Measurements from ENCODE around the gene SKOR2.
A peak's percentile ranks its signal among the peaks of the same experiment; 100 is the strongest.
"Not testable (repeated sequence)": the region's sequence is repeated elsewhere in the genome, so short reads cannot be mapped to it uniquely, and the experiment has no call there.

SKOR2 gene

DNA sequence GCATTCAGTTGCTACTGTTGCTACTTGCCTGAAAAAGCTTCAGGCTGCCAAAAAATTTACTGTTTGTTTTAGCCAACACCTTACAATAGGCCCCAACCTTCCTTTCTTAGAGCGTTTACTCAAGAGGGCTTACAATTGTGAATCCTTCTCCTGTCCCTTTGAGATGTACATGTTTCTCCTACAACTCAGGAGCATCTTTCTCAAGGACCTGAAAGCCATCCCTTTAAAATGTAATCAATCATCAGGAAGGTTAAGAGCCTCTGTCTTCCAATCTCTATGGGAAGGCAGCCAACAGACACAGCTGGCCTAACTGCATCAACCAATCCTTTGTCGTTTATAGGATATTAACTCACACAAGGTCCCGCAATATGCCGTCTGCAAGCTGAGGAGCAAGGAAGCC lies 71.9 kb downstream of the SKOR2 start:
- no peak overlapping the region for H3K4me3 ChIP-seq (ENCODE audit: low read depth in 1 of 2, low read length in 2 of 2)
- H3K4me1 ChIP-seq (ENCODE audit: control insufficient read depth in 1 of 2, insufficient read depth in 2 of 2, low read length in 2 of 2), result peaks cover 7 to 12% of the 10 kb centered on the region in 2 donors
- no peaks in the 10 kb centered on the region for H3K9me3 ChIP-seq (ENCODE audit: control insufficient read depth in 1 of 2, low read length in 2 of 2)
- no peaks in the 10 kb centered on the region for H3K36me3 ChIP-seq (ENCODE audit: control insufficient read depth in 1 of 2, insufficient read depth in 2 of 2, low read length in 2 of 2)
- no peak overlapping the region for H3K27ac ChIP-seq (ENCODE audit: low read length)
- no peaks in the 10 kb centered on the region for H3K27me3 ChIP-seq (ENCODE audit: low read depth, low read length)

DNA sequence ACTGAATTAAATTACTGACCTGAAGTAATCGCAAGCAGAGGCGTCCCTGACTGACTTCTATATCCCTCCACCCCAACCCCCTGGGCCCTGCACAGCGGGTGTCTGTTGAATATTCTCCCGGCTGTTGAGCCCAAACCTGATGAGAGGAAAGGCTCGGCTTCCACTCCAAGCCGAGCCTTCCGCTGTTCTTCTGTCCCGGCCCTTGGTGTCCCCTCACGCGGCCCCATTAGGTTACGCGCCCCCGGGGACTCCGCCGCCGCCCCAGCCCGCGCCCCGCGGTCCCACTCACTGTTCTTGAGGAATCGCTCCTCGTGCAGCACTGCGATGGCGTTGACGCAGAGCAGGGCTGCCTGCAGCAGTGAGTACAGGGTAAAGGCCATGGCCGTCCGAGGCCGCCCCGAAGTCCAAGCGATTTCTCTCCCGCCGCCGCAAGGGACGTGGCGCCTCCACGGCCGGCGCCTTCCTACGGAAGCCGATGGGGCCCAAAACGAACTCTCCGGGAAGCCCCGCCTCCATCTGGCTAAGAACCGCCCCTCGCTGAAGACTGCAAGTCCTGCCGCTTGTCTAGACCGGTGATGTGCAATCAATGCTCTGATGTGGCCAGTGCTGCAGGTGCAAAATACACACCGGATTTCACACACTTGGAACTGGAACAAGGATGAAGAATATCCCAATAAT lies 75.4 kb downstream of the SKOR2 start, which contains the start of gene IER3IP1:
TSS of gene IER3IP1 (minus strand) at position 467 of the 678 bp plus-strand sequence. CDS start at position 380, 87 bp downstream.
- Histone ChIP-seq H3K27me3 (ENCODE audit: low read depth, low read length) (no peaks in the 10 kb centered on the region), H3K9me3 (ENCODE audit: control insufficient read depth in 1 of 2, low read length in 2 of 2) (no peaks in the 10 kb centered on the region), H3K4me1 (ENCODE audit: control insufficient read depth in 1 of 2, insufficient read depth in 2 of 2, low read length in 2 of 2) (peaks cover 7 to 28% of the 10 kb centered on the region in 2 donors), H3K27ac (ENCODE audit: low read length) (peak within 1 kb of the TSS; percentile 60), H3K36me3 (ENCODE audit: control insufficient read depth in 1 of 2, insufficient read depth in 2 of 2, low read length in 2 of 2) (no peaks in the 10 kb centered on the region), H3K4me3 (ENCODE audit: low read depth in 1 of 2, low read length in 2 of 2) (peak within 1 kb of the TSS; percentile 86 to 93)

DNA sequence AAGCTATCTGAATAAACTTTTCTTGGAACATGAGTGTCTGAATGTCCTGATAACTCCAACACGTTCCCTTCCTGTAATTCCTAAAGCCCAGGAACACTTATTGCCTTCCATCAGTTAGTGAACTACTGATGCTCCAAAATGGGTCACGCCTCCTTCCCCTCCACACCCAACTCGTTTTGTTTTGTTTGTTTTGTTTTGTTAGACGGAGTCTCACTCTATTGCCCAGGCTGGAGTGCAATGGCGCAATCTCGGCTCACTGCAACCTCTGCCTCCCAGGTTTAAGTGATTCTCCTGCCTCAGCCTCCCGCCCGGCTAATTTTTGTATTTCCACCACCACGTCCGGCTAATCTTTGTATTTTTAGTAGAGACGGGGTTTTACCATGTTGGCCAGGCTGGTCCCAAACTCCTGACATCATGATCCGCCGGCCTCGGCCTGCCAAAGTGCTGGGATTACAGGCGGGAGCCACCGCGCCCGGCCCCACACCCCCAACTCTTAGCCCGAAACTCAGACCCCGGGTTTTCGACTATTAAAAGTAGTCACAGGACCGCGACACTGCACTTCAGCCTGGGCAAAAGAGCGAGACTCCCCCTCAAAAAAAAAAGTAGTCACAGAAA lies 76.1 kb downstream of the SKOR2 start:
- Histone ChIP-seq H3K27ac (ENCODE audit: low read length) (peak overlapping the region; percentile 60), H3K9me3 (ENCODE audit: control insufficient read depth in 1 of 2, low read length in 2 of 2) (no peaks in the 10 kb centered on the region), H3K36me3 (ENCODE audit: control insufficient read depth in 1 of 2, insufficient read depth in 2 of 2, low read length in 2 of 2) (no peaks in the 10 kb centered on the region), H3K27me3 (ENCODE audit: low read depth, low read length) (no peaks in the 10 kb centered on the region), H3K4me3 (ENCODE audit: low read depth in 1 of 2, low read length in 2 of 2) (peak overlapping the region; percentile 86 to 93), H3K4me1 (ENCODE audit: control insufficient read depth in 1 of 2, insufficient read depth in 2 of 2, low read length in 2 of 2) (peaks cover 7 to 28% of the 10 kb centered on the region in 2 donors)

DNA sequence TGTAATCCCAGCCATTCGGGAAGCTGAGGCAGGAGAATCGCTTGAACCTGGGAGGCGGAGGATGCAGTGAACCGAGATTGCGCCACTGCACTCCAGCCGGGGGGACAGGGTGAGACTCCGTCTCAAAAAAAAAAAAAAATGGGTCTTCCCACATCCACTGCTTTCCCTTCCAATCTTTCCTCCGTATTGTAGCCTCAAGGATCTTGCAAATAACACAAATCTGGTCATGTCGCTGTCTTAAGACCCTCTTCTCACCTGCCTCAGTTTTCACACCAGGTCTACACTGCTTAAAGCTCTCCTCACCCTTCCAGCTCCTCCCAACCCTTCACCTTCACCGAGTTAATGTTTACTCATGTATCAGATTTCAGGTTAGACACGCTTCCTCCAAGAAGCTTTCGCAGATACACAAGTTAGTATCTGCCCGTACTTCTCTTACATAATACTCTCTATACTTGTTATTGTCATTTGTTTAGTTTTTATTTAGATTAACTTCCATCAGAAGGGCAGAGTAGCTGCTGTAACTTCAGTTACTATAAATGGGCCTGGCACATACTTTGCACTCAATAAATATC lies 76.8 kb downstream of the SKOR2 start:
- Histone ChIP-seq H3K4me1 (ENCODE audit: control insufficient read depth in 1 of 2, insufficient read depth in 2 of 2, low read length in 2 of 2) (peaks cover 7 to 28% of the 10 kb centered on the region in 2 donors), H3K27ac (ENCODE audit: low read length) (peak overlapping the region; percentile 39), H3K9me3 (ENCODE audit: control insufficient read depth in 1 of 2, low read length in 2 of 2) (no peaks in the 10 kb centered on the region), H3K4me3 (ENCODE audit: low read depth in 1 of 2, low read length in 2 of 2) (peak overlapping the region; percentile 86 to 93), H3K36me3 (ENCODE audit: control insufficient read depth in 1 of 2, insufficient read depth in 2 of 2, low read length in 2 of 2) (no peaks in the 10 kb centered on the region), H3K27me3 (ENCODE audit: low read depth, low read length) (no peaks in the 10 kb centered on the region)

DNA sequence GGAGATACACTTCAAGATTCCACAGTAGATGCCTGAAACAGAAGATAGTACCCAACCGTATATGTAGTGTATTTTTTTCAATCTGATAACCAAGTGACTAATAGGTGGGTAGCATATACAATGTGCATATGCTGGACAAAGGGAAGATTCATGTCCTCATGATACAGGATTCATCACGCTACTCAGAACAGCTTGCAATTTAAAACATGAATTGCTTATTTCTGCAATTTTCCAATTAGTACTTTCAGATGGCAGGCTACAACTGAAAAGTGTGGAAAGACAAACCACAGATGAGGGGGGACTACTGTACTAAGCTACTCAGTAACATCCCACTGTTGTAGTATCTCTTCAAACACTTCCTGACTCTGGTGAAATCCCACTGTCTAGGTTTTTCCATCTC lies 79.0 kb downstream of the SKOR2 start:
- no peaks in the 10 kb centered on the region for H3K36me3 ChIP-seq (ENCODE audit: control insufficient read depth in 1 of 2, insufficient read depth in 2 of 2, low read length in 2 of 2)
- H3K27me3 ChIP-seq (ENCODE audit: low read depth, low read length), result no peaks in the 10 kb centered on the region
- no peak overlapping the region for H3K27ac ChIP-seq (ENCODE audit: low read length)
- peaks cover 7 to 28% of the 10 kb centered on the region in 2 donors for H3K4me1 ChIP-seq (ENCODE audit: control insufficient read depth in 1 of 2, insufficient read depth in 2 of 2, low read length in 2 of 2)
- no peak overlapping the region for H3K4me3 ChIP-seq (ENCODE audit: low read depth in 1 of 2, low read length in 2 of 2)
- H3K9me3 ChIP-seq (ENCODE audit: control insufficient read depth in 1 of 2, low read length in 2 of 2), result no peaks in the 10 kb centered on the region

DNA sequence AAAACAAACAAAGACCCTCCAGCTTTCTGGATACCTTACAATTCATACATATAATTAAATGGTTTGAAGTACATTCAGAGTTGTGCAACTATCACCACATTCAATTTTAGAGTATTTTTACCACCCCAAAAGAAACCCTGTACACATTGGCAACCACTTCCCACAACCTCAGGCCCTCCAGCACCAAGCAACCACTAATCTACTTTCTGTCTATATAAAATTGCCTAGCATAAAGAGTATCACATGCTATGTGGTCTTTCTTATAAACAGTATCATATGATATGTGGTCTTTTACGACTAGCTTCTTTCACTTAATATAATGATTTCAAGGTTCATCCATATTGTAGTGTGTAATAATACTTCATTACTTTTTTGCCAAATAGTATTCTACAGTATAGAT lies 82.5 kb downstream of the SKOR2 start:
- Histone ChIP-seq H3K27ac (ENCODE audit: low read length) (no peak overlapping the region), H3K27me3 (ENCODE audit: low read depth, low read length) (no peaks in the 10 kb centered on the region), H3K36me3 (ENCODE audit: control insufficient read depth in 1 of 2, insufficient read depth in 2 of 2, low read length in 2 of 2) (no peaks in the 10 kb centered on the region), H3K4me1 (ENCODE audit: control insufficient read depth in 1 of 2, insufficient read depth in 2 of 2, low read length in 2 of 2) (peaks cover 0 to 12% of the 10 kb centered on the region in 2 donors), H3K4me3 (ENCODE audit: low read depth in 1 of 2, low read length in 2 of 2) (no peak overlapping the region), H3K9me3 (ENCODE audit: control insufficient read depth in 1 of 2, low read length in 2 of 2) (no peaks in the 10 kb centered on the region)

DNA sequence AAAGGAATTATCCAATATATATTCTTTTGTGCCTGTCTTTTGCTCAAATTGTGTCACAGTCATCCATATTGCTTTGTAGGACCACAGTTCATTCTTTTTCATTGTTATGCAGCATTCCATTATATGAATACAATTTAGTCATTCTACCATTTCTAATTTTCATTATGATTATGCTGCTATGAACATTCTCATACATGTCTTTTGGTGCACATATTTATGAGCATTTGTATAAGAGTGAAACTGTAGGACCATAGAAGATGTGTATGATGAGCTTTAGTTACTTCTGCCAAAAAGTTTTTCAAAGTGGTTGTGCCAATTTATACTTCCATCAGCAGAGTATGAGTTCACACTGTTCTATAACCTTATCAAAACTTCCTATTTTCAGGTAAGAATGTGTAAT lies 83.0 kb downstream of the SKOR2 start:
- Histone ChIP-seq H3K4me3 (ENCODE audit: low read depth in 1 of 2, low read length in 2 of 2) (no peak overlapping the region), H3K36me3 (ENCODE audit: control insufficient read depth in 1 of 2, insufficient read depth in 2 of 2, low read length in 2 of 2) (peaks cover 0 to under 1% of the 10 kb centered on the region in 2 donors), H3K27ac (ENCODE audit: low read length) (no peak overlapping the region), H3K9me3 (ENCODE audit: control insufficient read depth in 1 of 2, low read length in 2 of 2) (no peaks in the 10 kb centered on the region), H3K4me1 (ENCODE audit: control insufficient read depth in 1 of 2, insufficient read depth in 2 of 2, low read length in 2 of 2) (peaks cover 0 to 8% of the 10 kb centered on the region in 2 donors), H3K27me3 (ENCODE audit: low read depth, low read length) (no peaks in the 10 kb centered on the region)

DNA sequence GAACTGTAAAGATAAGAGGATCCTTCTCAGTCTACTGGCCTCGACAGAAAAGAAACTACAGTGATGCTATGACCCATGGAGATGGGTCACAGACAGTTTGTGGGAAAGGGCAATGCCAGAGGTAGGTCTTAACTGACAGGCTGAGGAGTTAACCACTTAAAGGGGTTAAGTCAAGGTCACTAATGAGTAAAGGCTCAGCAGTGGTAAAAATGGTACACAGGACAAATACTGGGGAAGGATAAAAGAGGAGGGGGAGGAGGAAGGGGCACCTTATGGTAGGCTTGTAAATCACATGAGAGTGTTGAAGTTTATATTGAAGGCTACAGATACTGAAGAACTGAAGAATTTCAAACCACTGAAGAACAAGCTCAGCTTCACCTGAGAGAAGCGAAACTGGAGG lies 85.2 kb downstream of the SKOR2 start:
- Histone ChIP-seq H3K4me1 (ENCODE audit: control insufficient read depth in 1 of 2, insufficient read depth in 2 of 2, low read length in 2 of 2) (peaks cover 0 to 3% of the 10 kb centered on the region in 2 donors), H3K27ac (ENCODE audit: low read length) (no peak overlapping the region), H3K36me3 (ENCODE audit: control insufficient read depth in 1 of 2, insufficient read depth in 2 of 2, low read length in 2 of 2) (peaks cover 0 to 3% of the 10 kb centered on the region in 2 donors), H3K9me3 (ENCODE audit: control insufficient read depth in 1 of 2, low read length in 2 of 2) (no peaks in the 10 kb centered on the region), H3K4me3 (ENCODE audit: low read depth in 1 of 2, low read length in 2 of 2) (no peak overlapping the region), H3K27me3 (ENCODE audit: low read depth, low read length) (no peaks in the 10 kb centered on the region)

DNA sequence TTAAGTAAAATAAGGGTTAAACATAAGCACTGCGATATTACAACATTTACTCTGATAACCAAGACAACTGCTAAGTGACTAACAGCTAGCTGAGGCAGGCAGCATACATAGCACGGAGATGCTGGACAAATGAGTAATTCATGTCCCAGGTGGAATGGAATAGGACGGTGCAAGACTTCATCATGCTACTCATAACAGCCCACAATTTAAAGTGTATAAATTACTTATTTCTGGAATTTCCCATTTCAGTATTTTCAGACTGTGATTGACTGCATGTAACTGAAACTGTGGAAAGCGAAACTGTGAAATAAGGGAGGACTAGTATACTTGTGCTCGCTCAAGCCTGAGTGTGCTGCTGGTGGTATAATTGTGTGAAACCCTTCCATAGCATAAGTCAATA lies 88.2 kb downstream of the SKOR2 start:
- Histone ChIP-seq H3K4me3 (ENCODE audit: low read depth in 1 of 2, low read length in 2 of 2) (no peak overlapping the region), H3K27ac (ENCODE audit: low read length) (no peak overlapping the region), H3K36me3 (ENCODE audit: control insufficient read depth in 1 of 2, insufficient read depth in 2 of 2, low read length in 2 of 2) (peaks cover 0 to 3% of the 10 kb centered on the region in 2 donors), H3K4me1 (ENCODE audit: control insufficient read depth in 1 of 2, insufficient read depth in 2 of 2, low read length in 2 of 2) (peaks cover 0 to 3% of the 10 kb centered on the region in 2 donors), H3K9me3 (ENCODE audit: control insufficient read depth in 1 of 2, low read length in 2 of 2) (no peaks in the 10 kb centered on the region), H3K27me3 (ENCODE audit: low read depth, low read length) (no peaks in the 10 kb centered on the region)

DNA sequence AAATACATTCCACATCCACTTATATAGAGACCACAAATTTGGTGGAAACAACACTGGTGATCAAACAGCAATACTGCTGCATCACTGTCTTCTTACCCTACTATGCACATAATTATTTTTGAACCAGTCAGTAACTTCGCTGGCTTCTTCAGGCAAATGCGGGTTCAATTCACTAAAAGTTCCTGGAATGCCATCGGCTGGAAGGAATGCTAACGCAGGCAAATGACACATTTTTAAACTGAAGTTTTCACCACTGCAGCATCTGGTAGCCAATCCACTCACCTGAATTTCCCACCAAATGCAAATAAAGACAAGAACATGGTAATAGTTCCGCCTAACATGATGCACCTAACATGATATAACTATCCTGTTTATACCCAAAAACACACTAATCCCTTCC lies 91.2 kb downstream of the SKOR2 start:
- H3K4me3 ChIP-seq (ENCODE audit: low read depth in 1 of 2, low read length in 2 of 2), result no peak overlapping the region
- no peak overlapping the region for H3K27ac ChIP-seq (ENCODE audit: low read length)
- H3K4me1 ChIP-seq (ENCODE audit: control insufficient read depth in 1 of 2, insufficient read depth in 2 of 2, low read length in 2 of 2), result peaks cover 0 to 3% of the 10 kb centered on the region in 2 donors
- no peaks in the 10 kb centered on the region for H3K9me3 ChIP-seq (ENCODE audit: control insufficient read depth in 1 of 2, low read length in 2 of 2)
- H3K27me3 ChIP-seq (ENCODE audit: low read depth, low read length), result no peaks in the 10 kb centered on the region
- H3K36me3 ChIP-seq (ENCODE audit: control insufficient read depth in 1 of 2, insufficient read depth in 2 of 2, low read length in 2 of 2), result peaks cover 0 to 4% of the 10 kb centered on the region in 2 donors

DNA sequence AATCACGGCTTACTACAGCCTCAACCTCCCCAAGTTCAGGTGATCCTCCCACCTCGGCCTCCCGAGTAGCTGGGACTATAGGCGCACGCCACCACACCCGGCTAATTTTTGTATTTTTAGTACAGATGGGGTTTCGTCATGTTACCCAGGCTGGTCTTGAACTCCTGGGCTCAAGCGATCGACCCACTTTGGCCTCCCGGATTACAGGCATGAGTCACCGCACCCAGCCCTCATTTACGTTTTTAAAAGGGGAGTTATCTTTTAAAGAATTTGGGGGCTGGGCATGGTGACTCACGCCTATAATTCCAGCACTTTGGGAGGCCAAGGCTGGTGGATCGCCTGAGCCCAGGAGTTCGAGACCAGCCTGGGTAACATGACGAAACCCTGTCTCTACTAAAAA lies 93.1 kb downstream of the SKOR2 start:
- H3K4me1 ChIP-seq (ENCODE audit: control insufficient read depth in 1 of 2, insufficient read depth in 2 of 2, low read length in 2 of 2); H3K9me3 ChIP-seq (ENCODE audit: control insufficient read depth in 1 of 2, low read length in 2 of 2); H3K36me3 ChIP-seq (ENCODE audit: control insufficient read depth in 1 of 2, insufficient read depth in 2 of 2, low read length in 2 of 2); H3K4me3 ChIP-seq (ENCODE audit: low read depth in 1 of 2, low read length in 2 of 2); H3K27ac ChIP-seq (ENCODE audit: low read length); H3K27me3 ChIP-seq (ENCODE audit: low read depth, low read length): not testable (repeated sequence)
